ENCODE measurements around the gene LMO7. TPM values are rescaled to one million over a fixed set of nuclear protein-coding genes. Genes with fewer than 3 reads are reported as not detected.

LMO7 gene
- total RNA-seq, 2 donors from 2014 or later, result 118 to 193 TPM

- intact Hi-C loops (cut with DNase I), result loop anchor here (10.0 kb wide), 1 partner anchor 52 kb away; no protein-coding TSS in a partner anchor
- Histone ChIP-seq H3K4me3 (no peak overlapping the region), H3K27ac (no peak overlapping the region), H3K9me3 (no peaks in the 10 kb centered on the region), H3K27me3 (no peaks in the 10 kb centered on the region), H3K36me3 (no peaks in the 10 kb centered on the region), H3K4me1 (no peaks in the 10 kb centered on the region), H3K9ac (ENCODE audit: low read depth in 2 of 2, low read length in 2 of 2) (no peak overlapping the region)
- no peak for TF ChIP-seq CTCF (IDR thresholded peaks at IDR 0.05)
- no peak for DNase-seq
Measured at GRCh38 chr13:75812751-75813181, 176.6 kb downstream of the LMO7 start.

GRCh38 chr13:75813323-75813722, 177.2 kb downstream of the LMO7 start:
- intact Hi-C loops (cut with DNase I), result loop anchor here (10.0 kb wide), 1 partner anchor 51 kb away; no protein-coding TSS in a partner anchor
- TF ChIP-seq CTCF (IDR thresholded peaks at IDR 0.05), result no peak
- Histone ChIP-seq H3K9ac (ENCODE audit: low read depth in 2 of 2, low read length in 2 of 2) (no peak overlapping the region), H3K4me1 (no peaks in the 10 kb centered on the region), H3K27ac (no peak overlapping the region), H3K9me3 (no peaks in the 10 kb centered on the region), H3K4me3 (no peak overlapping the region), H3K27me3 (no peaks in the 10 kb centered on the region), H3K36me3 (no peaks in the 10 kb centered on the region)
- DNase-seq, result no peak

GRCh38 chr13:75818179-75818967, 182.2 kb downstream of the LMO7 start:
- no peaks in the 10 kb centered on the region for H3K27me3 ChIP-seq
- intact Hi-C loops (cut with DNase I), result loop anchor here (10.0 kb wide), 1 partner anchor 46 kb away; no protein-coding TSS in a partner anchor

GRCh38 chr13:75818968-75819225, 182.8 kb downstream of the LMO7 start:
- no peak overlapping the region for H3K27ac ChIP-seq
- H3K27me3 ChIP-seq, result no peaks in the 10 kb centered on the region
- H3K4me3 ChIP-seq, result no peak overlapping the region
- no peaks in the 10 kb centered on the region for H3K9me3 ChIP-seq
- intact Hi-C loops (cut with DNase I), result loop anchor here (10.0 kb wide), 1 partner anchor 46 kb away; no protein-coding TSS in a partner anchor
- TF ChIP-seq CTCF (IDR thresholded peaks at IDR 0.05), result no peak
- no peak overlapping the region for H3K9ac ChIP-seq (ENCODE audit: low read depth in 2 of 2, low read length in 2 of 2)
- no peak for DNase-seq
- H3K4me1 ChIP-seq, result no peaks in the 10 kb centered on the region
- H3K36me3 ChIP-seq, result no peaks in the 10 kb centered on the region

More at GRCh38 chr13:75818179-75818967, 182.2 kb downstream of the LMO7 start:
- no peak overlapping the region for H3K9ac ChIP-seq (ENCODE audit: low read depth in 2 of 2, low read length in 2 of 2)
- no peaks in the 10 kb centered on the region for H3K9me3 ChIP-seq
- H3K36me3 ChIP-seq, result no peaks in the 10 kb centered on the region
- no peak overlapping the region for H3K4me3 ChIP-seq
- no peak for DNase-seq
- no peak overlapping the region for H3K27ac ChIP-seq
- TF ChIP-seq CTCF (IDR thresholded peaks at IDR 0.05), result no peak
- no peaks in the 10 kb centered on the region for H3K4me1 ChIP-seq

- no peak for TF ChIP-seq CTCF (IDR thresholded peaks at IDR 0.05)
- no peaks in the 10 kb centered on the region for H3K4me1 ChIP-seq
- no peak for DNase-seq
- H3K9ac ChIP-seq (ENCODE audit: low read depth in 2 of 2, low read length in 2 of 2), result no peak overlapping the region
- no peaks in the 10 kb centered on the region for H3K9me3 ChIP-seq
- no peak overlapping the region for H3K27ac ChIP-seq
- intact Hi-C loops (cut with DNase I), result no loop called here
- no peaks in the 10 kb centered on the region for H3K27me3 ChIP-seq
- no peaks in the 10 kb centered on the region for H3K36me3 ChIP-seq
- no peak overlapping the region for H3K4me3 ChIP-seq
Measured at GRCh38 chr13:75825161-75825560, 189.0 kb downstream of the LMO7 start.

Measured in colonic mucosa (tissue), 4 donors.